SK-N-SH treated with all-trans-retinoic acid at 6 μM for 48 hours (cell line): ENCODE measurements around the gene KIAA1549.

Experiments used
- CREB5 ChIP-seq: fragments of 250-450 bp; sonication (Bioruptor Pico); IDR thresholded peaks from 2 replicates; pipeline ENCODE4 v1.5.1; 2020; ENCODE audit warnings: low read depth, mild to moderate bottlenecking, moderate library complexity
- OSR1 ChIP-seq: fragments of 250-450 bp; sonication (Bioruptor Pico); IDR thresholded peaks from 2 replicates; pipeline ENCODE4 v1.8.0; 2022; ENCODE audit warnings: moderate library complexity, mild to moderate bottlenecking, inconsistent platforms
- PATZ1 ChIP-seq: fragments of 250-450 bp; sonication (Bioruptor Pico); IDR thresholded peaks from 2 replicates; pipeline ENCODE4 v1.8.0; 2020; ENCODE audit warnings: mild to moderate bottlenecking, moderate library complexity, borderline replicate concordance
- POU6F1 ChIP-seq: fragments of 250-450 bp; sonication (Bioruptor Pico); IDR thresholded peaks from 2 replicates; pipeline ENCODE4 v1.8.0; 2021; ENCODE audit warnings: low read depth, mild to moderate bottlenecking, moderate library complexity, borderline replicate concordance
- RARB ChIP-seq: fragments of 250-450 bp; sonication (Bioruptor Pico); IDR thresholded peaks from 2 replicates; pipeline ENCODE4 v1.8.0; 2021; ENCODE audit warnings: mild to moderate bottlenecking, moderate library complexity
- SNAI2 ChIP-seq: fragments of 250-450 bp; sonication (Bioruptor Pico); IDR thresholded peaks from 2 replicates; pipeline ENCODE4 v1.5.0; 2020; ENCODE audit warnings: mild to moderate bottlenecking, moderate library complexity
- TCF4 ChIP-seq: fragments of 250-450 bp; sonication (Bioruptor Pico); IDR thresholded peaks from 2 replicates; pipeline ENCODE4 v1.8.0; 2021; ENCODE audit warnings: mild to moderate bottlenecking, moderate library complexity, borderline replicate concordance
- TSHZ2 ChIP-seq: fragments of 250-450 bp; sonication (Bioruptor Pico); IDR thresholded peaks from 2 replicates; pipeline ENCODE4 v1.5.0; 2020; ENCODE audit warnings: mild to moderate bottlenecking, moderate library complexity
- ZFP3 ChIP-seq: fragments of 250-450 bp; sonication (Bioruptor Pico); IDR thresholded peaks from 2 replicates; pipeline ENCODE4 v1.5.0; 2020; ENCODE audit warnings: mild to moderate bottlenecking, moderate library complexity
- ZFP30 ChIP-seq: fragments of 450-650 bp; formaldehyde crosslinking; IDR thresholded peaks from 2 replicates; pipeline ENCODE4 v1.5.0; 2022; ENCODE audit warnings: mild to moderate bottlenecking, moderate library complexity
- ZNF565 ChIP-seq: fragments of 450-650 bp; formaldehyde crosslinking; conservative IDR thresholded peaks from 2 replicates; pipeline ENCODE4 v1.5.0; 2020; ENCODE audit warnings: low read depth, mild to moderate bottlenecking, moderate library complexity

GRCh38 chr7:138821912-138822311, 159.3 kb downstream of the KIAA1549 start:
- TF ChIP-seq RARB (CRISPR knock-in tag) (no peak), TSHZ2 (CRISPR knock-in tag) (no peak), ZFP30 (no peak), PATZ1 (CRISPR knock-in tag) (no peak), TCF4 (CRISPR knock-in tag) (no peak), SNAI2 (CRISPR knock-in tag) (no peak), OSR1 (CRISPR knock-in tag) (no peak), POU6F1 (CRISPR knock-in tag) (no peak), ZNF565 (CRISPR knock-in tag) (no peak), ZFP3 (no peak), CREB5 (CRISPR knock-in tag) (no peak)
